Fibroblast of the conjunctiva (primary cell): Measurements from ENCODE around the gene COL24A1.
"Not testable (repeated sequence)": the region's sequence is repeated elsewhere in the genome, so short reads cannot be mapped to it uniquely, and the experiment has no call there.

Source experiments
- DNase-seq: peaks from one replicate; pipeline ENCODE4 v3.0.0-alpha.2; 2010; ENCODE audit warnings: low read depth

The COL24A1 gene

GRCh38 chr1:86152887-86153286, 3.7 kb downstream of the COL24A1 start:
- no peak for DNase-seq

- DNase-seq: no peak
Measured at GRCh38 chr1:86151427-86151826, 5.1 kb downstream of the COL24A1 start.

GRCh38 chr1:86150553-86151055, 6.0 kb downstream of the COL24A1 start:
- no peak for DNase-seq

- no peak for DNase-seq
Measured at GRCh38 chr1:86149591-86149990, 7.0 kb downstream of the COL24A1 start.

- no peak for DNase-seq
Measured at GRCh38 chr1:86147755-86148154, 8.8 kb downstream of the COL24A1 start.

GRCh38 chr1:86146566-86146965, 10.0 kb downstream of the COL24A1 start:
- DNase-seq: no peak

- no peak for DNase-seq
Measured at GRCh38 chr1:86140281-86140880, 16.2 kb downstream of the COL24A1 start.

GRCh38 chr1:86138746-86139145, 17.8 kb downstream of the COL24A1 start:
- DNase-seq: no peak

GRCh38 chr1:86137436-86137835, 19.1 kb downstream of the COL24A1 start:
- DNase-seq: no peak

GRCh38 chr1:86119214-86119764, 37.3 kb downstream of the COL24A1 start:
- DNase-seq: no peak

- no peak for DNase-seq
Measured at GRCh38 chr1:86114816-86115400, 41.7 kb downstream of the COL24A1 start.

- DNase-seq: no peak
Measured at GRCh38 chr1:86114236-86114635, 42.3 kb downstream of the COL24A1 start.

- not testable (repeated sequence) for DNase-seq
Measured at GRCh38 chr1:86111590-86111989, 45.0 kb downstream of the COL24A1 start.

- no peak for DNase-seq
Measured at GRCh38 chr1:86110451-86111129, 46.0 kb downstream of the COL24A1 start.

GRCh38 chr1:86105533-86105866, 51.1 kb downstream of the COL24A1 start:
- DNase-seq: no peak

GRCh38 chr1:86104606-86105532, 51.7 kb downstream of the COL24A1 start:
- DNase-seq: no peak

GRCh38 chr1:86101616-86102015, 55.0 kb downstream of the COL24A1 start:
- DNase-seq: no peak

- DNase-seq: no peak
Measured at GRCh38 chr1:86100401-86100800, 56.2 kb downstream of the COL24A1 start.

GRCh38 chr1:86089765-86090164, 66.8 kb downstream of the COL24A1 start:
- DNase-seq: no peak

GRCh38 chr1:86085741-86086409, 70.7 kb downstream of the COL24A1 start:
- no peak for DNase-seq

- DNase-seq: no peak
Measured at GRCh38 chr1:86084998-86085397, 71.6 kb downstream of the COL24A1 start.

- no peak for DNase-seq
Measured at GRCh38 chr1:86082183-86082582, 74.4 kb downstream of the COL24A1 start.
